SK-N-SH treated with all-trans-retinoic acid at 6 μM for 48 hours (cell line): ENCODE data around the gene PODXL.

Experiments used
- ATAC-seq: fragments of 200-7000 bp; cut with Tn5 transposase; 3 replicates; pipeline ENCODE4 v1.9.1; 2020; ENCODE audit warnings: mild to moderate bottlenecking, moderate library complexity
- ARNTL ChIP-seq: fragments of 450-650 bp; formaldehyde crosslinking; IDR thresholded peaks from 2 replicates; pipeline ENCODE4 v1.5.0; 2020; ENCODE audit warnings: low read depth, mild to moderate bottlenecking, moderate library complexity, borderline replicate concordance
- CSDC2 ChIP-seq: fragments of 250-450 bp; sonication (Bioruptor Pico); IDR thresholded peaks from 2 replicates; pipeline ENCODE4 v1.5.0; 2020; ENCODE audit warnings: mild to moderate bottlenecking, moderate library complexity
- ESRRG ChIP-seq: fragments of 250-450 bp; sonication (Bioruptor Pico); IDR thresholded peaks from 2 replicates; pipeline ENCODE4 v1.6.1; 2021; ENCODE audit warnings: mild to moderate bottlenecking
- GLIS3 ChIP-seq: fragments of 250-450 bp; sonication (Bioruptor Pico); IDR thresholded peaks from 2 replicates; pipeline ENCODE4 v1.5.0; 2020; ENCODE audit warnings: mild to moderate bottlenecking, moderate library complexity
- OSR1 ChIP-seq: fragments of 250-450 bp; sonication (Bioruptor Pico); IDR thresholded peaks from 2 replicates; pipeline ENCODE4 v1.8.0; 2022; ENCODE audit warnings: moderate library complexity, mild to moderate bottlenecking, inconsistent platforms
- PPARA ChIP-seq: fragments of 250-450 bp; sonication (Bioruptor Pico); IDR thresholded peaks from 2 replicates; pipeline ENCODE4 v1.5.0; 2020; ENCODE audit warnings: mild to moderate bottlenecking, borderline replicate concordance
- RARB ChIP-seq: fragments of 250-450 bp; sonication (Bioruptor Pico); IDR thresholded peaks from 2 replicates; pipeline ENCODE4 v1.8.0; 2021; ENCODE audit warnings: mild to moderate bottlenecking, moderate library complexity
- TCF4 ChIP-seq: fragments of 250-450 bp; sonication (Bioruptor Pico); IDR thresholded peaks from 2 replicates; pipeline ENCODE4 v1.8.0; 2021; ENCODE audit warnings: mild to moderate bottlenecking, moderate library complexity, borderline replicate concordance
- TOX ChIP-seq: fragments of 250-450 bp; sonication (Bioruptor Pico); IDR thresholded peaks from 2 replicates; pipeline ENCODE4 v1.8.0; 2021; ENCODE audit warnings: mild to moderate bottlenecking, moderate library complexity, borderline replicate concordance
- ZC3H10 ChIP-seq: fragments of 250-450 bp; sonication (Bioruptor Pico); IDR thresholded peaks from 2 replicates; pipeline ENCODE4 v1.5.1; 2021; ENCODE audit warnings: mild to moderate bottlenecking, moderate library complexity
- ZFP3 ChIP-seq: fragments of 250-450 bp; sonication (Bioruptor Pico); IDR thresholded peaks from 2 replicates; pipeline ENCODE4 v1.5.0; 2020; ENCODE audit warnings: mild to moderate bottlenecking, moderate library complexity
- ZNF565 ChIP-seq: fragments of 450-650 bp; formaldehyde crosslinking; conservative IDR thresholded peaks from 2 replicates; pipeline ENCODE4 v1.5.0; 2020; ENCODE audit warnings: low read depth, mild to moderate bottlenecking, moderate library complexity
- TF ChIP-seq, protein P1 (sequence below): fragments of 250-450 bp; sonication (Bioruptor Pico); IDR thresholded peaks from 2 replicates; pipeline ENCODE4 v1.8.0; 2021; ENCODE audit warnings: low read depth, mild to moderate bottlenecking, moderate library complexity, borderline replicate concordance
- TF ChIP-seq, protein P2 (sequence below): fragments of 250-450 bp; sonication (Bioruptor Pico); IDR thresholded peaks from 2 replicates; pipeline ENCODE4 v1.5.1; 2020; ENCODE audit warnings: low read depth, mild to moderate bottlenecking, moderate library complexity
- TF ChIP-seq, protein P3 (sequence below): fragments of 250-450 bp; sonication (Bioruptor Pico); IDR thresholded peaks from 2 replicates; pipeline ENCODE4 v1.5.0; 2020; ENCODE audit warnings: mild to moderate bottlenecking, moderate library complexity
- TF ChIP-seq, protein P4 (sequence below): fragments of 250-450 bp; sonication (Bioruptor Pico); IDR thresholded peaks from 2 replicates; pipeline ENCODE4 v1.5.1; 2021; ENCODE audit warnings: mild to moderate bottlenecking, moderate library complexity
- TF ChIP-seq, protein P5 (sequence below): fragments of 250-450 bp; sonication (Bioruptor Pico); IDR thresholded peaks from 2 replicates; pipeline ENCODE4 v1.8.0; 2020; ENCODE audit warnings: mild to moderate bottlenecking, moderate library complexity, borderline replicate concordance

PODXL gene

DNA sequence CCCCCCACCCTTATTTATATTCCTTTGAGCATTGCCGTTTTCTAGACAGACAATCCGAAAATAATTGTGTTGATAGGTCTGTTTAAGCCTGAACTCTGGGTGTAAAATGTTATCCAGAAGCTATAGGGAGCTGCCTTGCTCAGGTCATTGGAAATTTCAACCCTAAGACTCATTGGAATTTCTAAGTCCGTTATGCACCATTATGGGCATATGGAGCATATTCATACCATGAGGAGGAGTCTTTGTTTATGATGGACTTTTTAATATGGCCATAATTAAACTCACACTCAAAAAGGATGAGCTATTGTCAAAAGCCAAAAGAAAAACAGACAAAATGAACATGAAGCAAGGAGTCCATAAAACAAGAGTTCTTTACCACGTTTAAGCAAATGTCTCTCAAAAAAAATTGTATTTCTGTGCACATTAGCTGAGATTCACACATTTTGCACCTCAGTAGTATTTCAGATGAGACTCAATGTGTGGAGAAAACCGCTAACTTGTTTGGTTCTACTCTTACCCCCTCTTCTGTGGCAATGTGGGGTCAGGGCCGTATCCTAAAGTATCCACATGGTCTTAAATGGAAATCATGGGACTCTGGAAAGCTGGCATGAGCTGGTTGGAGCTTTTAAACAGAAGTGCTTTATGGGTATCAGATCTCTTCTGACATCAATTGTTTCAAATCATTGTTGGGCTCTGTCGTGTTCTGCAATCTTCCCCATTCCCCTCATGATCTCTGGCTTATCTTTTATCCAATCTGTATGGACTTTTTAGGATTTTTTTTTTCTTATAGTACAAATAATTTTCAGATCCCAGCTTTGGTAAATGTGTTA is 60.5 kb downstream of the PODXL start:
- no peak for ATAC-seq
- TF ChIP-seq, protein P1, sequence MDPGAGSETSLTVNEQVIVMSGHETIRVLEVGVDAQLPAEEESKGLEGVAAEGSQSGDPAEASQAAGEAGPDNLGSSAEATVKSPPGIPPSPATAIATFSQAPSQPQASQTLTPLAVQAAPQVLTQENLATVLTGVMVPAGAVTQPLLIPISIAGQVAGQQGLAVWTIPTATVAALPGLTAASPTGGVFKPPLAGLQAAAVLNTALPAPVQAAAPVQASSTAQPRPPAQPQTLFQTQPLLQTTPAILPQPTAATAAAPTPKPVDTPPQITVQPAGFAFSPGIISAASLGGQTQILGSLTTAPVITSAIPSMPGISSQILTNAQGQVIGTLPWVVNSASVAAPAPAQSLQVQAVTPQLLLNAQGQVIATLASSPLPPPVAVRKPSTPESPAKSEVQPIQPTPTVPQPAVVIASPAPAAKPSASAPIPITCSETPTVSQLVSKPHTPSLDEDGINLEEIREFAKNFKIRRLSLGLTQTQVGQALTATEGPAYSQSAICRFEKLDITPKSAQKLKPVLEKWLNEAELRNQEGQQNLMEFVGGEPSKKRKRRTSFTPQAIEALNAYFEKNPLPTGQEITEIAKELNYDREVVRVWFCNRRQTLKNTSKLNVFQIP (CRISPR knock-in tag): no peak
- TF ChIP-seq, protein P2, sequence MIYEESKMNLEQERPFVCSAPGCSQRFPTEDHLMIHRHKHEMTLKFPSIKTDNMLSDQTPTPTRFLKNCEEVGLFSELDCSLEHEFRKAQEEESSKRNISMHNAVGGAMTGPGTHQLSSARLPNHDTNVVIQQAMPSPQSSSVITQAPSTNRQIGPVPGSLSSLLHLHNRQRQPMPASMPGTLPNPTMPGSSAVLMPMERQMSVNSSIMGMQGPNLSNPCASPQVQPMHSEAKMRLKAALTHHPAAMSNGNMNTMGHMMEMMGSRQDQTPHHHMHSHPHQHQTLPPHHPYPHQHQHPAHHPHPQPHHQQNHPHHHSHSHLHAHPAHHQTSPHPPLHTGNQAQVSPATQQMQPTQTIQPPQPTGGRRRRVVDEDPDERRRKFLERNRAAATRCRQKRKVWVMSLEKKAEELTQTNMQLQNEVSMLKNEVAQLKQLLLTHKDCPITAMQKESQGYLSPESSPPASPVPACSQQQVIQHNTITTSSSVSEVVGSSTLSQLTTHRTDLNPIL: no peak
- TF ChIP-seq CSDC2 (no peak), OSR1 (CRISPR knock-in tag) (no peak), ARNTL (CRISPR knock-in tag) (no peak)
- TF ChIP-seq, protein P3, sequence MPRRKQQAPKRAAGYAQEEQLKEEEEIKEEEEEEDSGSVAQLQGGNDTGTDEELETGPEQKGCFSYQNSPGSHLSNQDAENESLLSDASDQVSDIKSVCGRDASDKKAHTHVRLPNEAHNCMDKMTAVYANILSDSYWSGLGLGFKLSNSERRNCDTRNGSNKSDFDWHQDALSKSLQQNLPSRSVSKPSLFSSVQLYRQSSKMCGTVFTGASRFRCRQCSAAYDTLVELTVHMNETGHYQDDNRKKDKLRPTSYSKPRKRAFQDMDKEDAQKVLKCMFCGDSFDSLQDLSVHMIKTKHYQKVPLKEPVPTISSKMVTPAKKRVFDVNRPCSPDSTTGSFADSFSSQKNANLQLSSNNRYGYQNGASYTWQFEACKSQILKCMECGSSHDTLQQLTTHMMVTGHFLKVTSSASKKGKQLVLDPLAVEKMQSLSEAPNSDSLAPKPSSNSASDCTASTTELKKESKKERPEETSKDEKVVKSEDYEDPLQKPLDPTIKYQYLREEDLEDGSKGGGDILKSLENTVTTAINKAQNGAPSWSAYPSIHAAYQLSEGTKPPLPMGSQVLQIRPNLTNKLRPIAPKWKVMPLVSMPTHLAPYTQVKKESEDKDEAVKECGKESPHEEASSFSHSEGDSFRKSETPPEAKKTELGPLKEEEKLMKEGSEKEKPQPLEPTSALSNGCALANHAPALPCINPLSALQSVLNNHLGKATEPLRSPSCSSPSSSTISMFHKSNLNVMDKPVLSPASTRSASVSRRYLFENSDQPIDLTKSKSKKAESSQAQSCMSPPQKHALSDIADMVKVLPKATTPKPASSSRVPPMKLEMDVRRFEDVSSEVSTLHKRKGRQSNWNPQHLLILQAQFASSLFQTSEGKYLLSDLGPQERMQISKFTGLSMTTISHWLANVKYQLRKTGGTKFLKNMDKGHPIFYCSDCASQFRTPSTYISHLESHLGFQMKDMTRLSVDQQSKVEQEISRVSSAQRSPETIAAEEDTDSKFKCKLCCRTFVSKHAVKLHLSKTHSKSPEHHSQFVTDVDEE (CRISPR knock-in tag): no peak
- TF ChIP-seq, protein P4, sequence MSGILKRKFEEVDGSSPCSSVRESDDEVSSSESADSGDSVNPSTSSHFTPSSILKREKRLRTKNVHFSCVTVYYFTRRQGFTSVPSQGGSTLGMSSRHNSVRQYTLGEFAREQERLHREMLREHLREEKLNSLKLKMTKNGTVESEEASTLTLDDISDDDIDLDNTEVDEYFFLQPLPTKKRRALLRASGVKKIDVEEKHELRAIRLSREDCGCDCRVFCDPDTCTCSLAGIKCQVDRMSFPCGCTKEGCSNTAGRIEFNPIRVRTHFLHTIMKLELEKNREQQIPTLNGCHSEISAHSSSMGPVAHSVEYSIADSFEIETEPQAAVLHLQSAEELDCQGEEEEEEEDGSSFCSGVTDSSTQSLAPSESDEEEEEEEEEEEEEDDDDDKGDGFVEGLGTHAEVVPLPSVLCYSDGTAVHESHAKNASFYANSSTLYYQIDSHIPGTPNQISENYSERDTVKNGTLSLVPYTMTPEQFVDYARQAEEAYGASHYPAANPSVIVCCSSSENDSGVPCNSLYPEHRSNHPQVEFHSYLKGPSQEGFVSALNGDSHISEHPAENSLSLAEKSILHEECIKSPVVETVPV (CRISPR knock-in tag): no peak

DNA sequence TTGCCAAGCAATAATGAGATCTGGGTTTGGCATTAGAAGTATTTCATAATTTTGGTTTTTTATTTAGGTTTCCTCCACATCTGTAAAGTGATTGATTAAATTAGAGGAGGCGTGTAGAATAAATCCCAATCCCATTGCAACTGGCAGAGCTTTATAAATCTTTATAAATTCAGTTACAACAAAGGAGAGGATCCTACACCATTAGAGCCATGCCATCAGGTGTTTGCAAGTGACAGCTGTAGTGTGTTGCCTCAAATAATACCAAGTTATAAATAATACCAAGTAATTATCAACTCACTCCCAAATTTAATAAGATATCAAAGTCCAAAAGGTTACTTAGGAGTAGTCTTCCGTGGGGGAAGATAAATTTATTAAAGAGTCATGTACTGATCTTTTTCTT is 62.2 kb downstream of the PODXL start:
- no peak for ATAC-seq

DNA sequence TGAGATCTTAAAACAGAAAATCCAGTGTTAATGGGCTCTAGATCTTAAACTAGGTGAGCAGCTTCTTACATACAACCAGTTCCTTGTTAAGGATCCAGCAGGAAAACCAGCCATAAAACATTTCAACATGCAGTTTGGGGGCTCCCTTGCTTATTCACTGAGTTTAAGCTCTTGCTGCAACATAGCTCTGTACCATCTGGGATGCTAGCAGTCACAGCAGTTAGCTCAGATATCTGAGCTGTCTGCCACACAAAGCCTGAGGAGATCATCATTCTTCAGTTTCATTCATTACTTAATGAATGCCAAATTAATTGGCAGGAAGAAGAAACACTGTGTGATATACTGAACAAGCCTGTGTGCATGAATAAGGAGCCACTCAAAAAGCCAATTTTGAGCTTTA is 62.8 kb downstream of the PODXL start:
- peak; percentile 17; the same call in 1 of the 3 replicates for ATAC-seq
- TF ChIP-seq TOX: no peak
- TF ChIP-seq ARNTL (CRISPR knock-in tag): no peak

More for the DNA sequence above, 62.2 kb downstream of the PODXL start:
- no peak for TF ChIP-seq PPARA (CRISPR knock-in tag)
- TF ChIP-seq GLIS3: no peak
- TF ChIP-seq ZC3H10 (CRISPR knock-in tag): no peak
- TF ChIP-seq ARNTL (CRISPR knock-in tag): no peak

DNA sequence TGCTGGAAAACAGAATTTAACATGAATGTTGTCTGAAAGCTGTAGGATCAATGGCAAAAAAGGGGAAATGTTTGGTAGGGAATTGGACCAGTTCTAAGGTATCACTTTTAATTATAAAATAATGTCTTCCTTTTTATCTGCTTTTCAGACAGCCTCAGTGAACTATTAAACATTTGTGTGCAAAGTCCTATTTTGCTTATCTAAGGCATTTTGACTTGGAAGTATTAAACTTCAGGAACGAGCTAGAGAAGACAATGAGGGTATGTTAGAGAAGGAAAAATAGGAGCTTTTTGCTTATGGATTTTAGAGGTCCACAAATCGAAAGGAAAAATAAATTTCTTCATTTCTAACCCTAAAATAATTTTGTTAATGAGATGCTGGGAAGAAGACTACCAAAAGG is 63.3 kb downstream of the PODXL start:
- ATAC-seq: no peak
- TF ChIP-seq, protein P2: no peak
- TF ChIP-seq GLIS3: no peak
- TF ChIP-seq ZFP3 (CRISPR knock-in tag): no peak
- no peak for TF ChIP-seq ZNF565 (CRISPR knock-in tag)
- TF ChIP-seq, all 23 proteins: peak for 0

DNA sequence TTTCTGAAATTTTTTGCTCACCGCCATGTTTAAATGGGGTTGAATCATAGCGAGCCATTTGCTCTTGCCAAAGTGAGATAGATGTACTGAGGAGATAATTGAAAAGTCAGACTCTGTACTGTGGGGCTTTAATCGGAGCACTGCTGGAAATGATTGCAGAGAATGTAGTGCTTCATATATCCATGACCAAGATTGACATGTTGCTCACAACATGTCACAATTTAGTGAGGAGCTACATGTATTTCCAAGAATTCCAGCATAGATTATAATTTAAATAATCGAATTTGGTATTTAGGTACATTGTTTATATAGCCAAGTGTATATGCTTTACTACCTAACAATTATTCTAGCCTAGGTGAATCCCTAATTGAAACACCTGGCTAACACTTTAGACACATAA is 66.5 kb downstream of the PODXL start:
- ATAC-seq: no peak
- TF ChIP-seq, protein P3 (CRISPR knock-in tag): no peak
- TF ChIP-seq TCF4 (CRISPR knock-in tag) (no peak), ZC3H10 (CRISPR knock-in tag) (no peak), ESRRG (no peak), RARB (CRISPR knock-in tag) (no peak), ZNF565 (CRISPR knock-in tag) (no peak), ARNTL (CRISPR knock-in tag) (no peak)
- TF ChIP-seq, protein P4 (CRISPR knock-in tag): no peak
- TF ChIP-seq, protein P5, sequence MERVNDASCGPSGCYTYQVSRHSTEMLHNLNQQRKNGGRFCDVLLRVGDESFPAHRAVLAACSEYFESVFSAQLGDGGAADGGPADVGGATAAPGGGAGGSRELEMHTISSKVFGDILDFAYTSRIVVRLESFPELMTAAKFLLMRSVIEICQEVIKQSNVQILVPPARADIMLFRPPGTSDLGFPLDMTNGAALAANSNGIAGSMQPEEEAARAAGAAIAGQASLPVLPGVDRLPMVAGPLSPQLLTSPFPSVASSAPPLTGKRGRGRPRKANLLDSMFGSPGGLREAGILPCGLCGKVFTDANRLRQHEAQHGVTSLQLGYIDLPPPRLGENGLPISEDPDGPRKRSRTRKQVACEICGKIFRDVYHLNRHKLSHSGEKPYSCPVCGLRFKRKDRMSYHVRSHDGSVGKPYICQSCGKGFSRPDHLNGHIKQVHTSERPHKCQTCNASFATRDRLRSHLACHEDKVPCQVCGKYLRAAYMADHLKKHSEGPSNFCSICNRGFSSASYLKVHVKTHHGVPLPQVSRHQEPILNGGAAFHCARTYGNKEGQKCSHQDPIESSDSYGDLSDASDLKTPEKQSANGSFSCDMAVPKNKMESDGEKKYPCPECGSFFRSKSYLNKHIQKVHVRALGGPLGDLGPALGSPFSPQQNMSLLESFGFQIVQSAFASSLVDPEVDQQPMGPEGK: no peak
